Smooth muscle cell (in vitro differentiated cells): Measurements from ENCODE around the gene HRAS. TPM values are rescaled to one million over a fixed set of nuclear protein-coding genes. Genes with fewer than 3 reads are reported as not detected.

Experiments used
- DNase-seq: peaks from one replicate; lab custom pipeline; 2025; ENCODE audit not compliant: unreplicated experiment; lab: John Stamatoyannopoulos, UW
- H2AFZ ChIP-seq: fragments of 200-600 bp; sonication (generic); 2 replicates; pipeline ENCODE4 v1.6.0; 2016; ENCODE audit warnings: antibody characterized with exemption, low read depth, mild to moderate bottlenecking
- H3F3A ChIP-seq: fragments of 200-600 bp; sonication (generic); 2 replicates; pipeline ENCODE4 v1.6.0; 2017; ENCODE audit warnings: antibody characterized with exemption, low read depth
- H3K27ac ChIP-seq: fragments of 200-600 bp; sonication (generic); 2 replicates; pipeline ENCODE4 v1.5.1; 2016; ENCODE audit warnings: low read depth, mild to moderate bottlenecking
- H3K27me3 ChIP-seq: fragments of 200-600 bp; sonication (generic); 2 replicates; pipeline ENCODE4 v1.6.1; 2016; ENCODE audit warnings: low read depth, mild to moderate bottlenecking
- H3K36me3 ChIP-seq: fragments of 200-600 bp; sonication (generic); 2 replicates; pipeline ENCODE4 v1.5.1; 2016; ENCODE audit warnings: low read depth
- H3K4me1 ChIP-seq: fragments of 200-600 bp; sonication (generic); 2 replicates; pipeline ENCODE4 v1.5.1; 2016; ENCODE audit warnings: low read depth
- H3K4me2 ChIP-seq: fragments of 200-600 bp; sonication (generic); 2 replicates; pipeline ENCODE4 v1.6.0; 2016; ENCODE audit warnings: mild to moderate bottlenecking
- H3K4me3 ChIP-seq: fragments of 200-600 bp; sonication (generic); 2 replicates; pipeline ENCODE4 v1.5.1; 2016; ENCODE audit warnings: mild to moderate bottlenecking
- H3K79me2 ChIP-seq: fragments of 200-600 bp; sonication (generic); 2 replicates; pipeline ENCODE4 v1.6.0; 2016; ENCODE audit warnings: low read depth, mild to moderate bottlenecking
- H3K9ac ChIP-seq: fragments of 200-600 bp; sonication (generic); 2 replicates; pipeline ENCODE4 v1.6.0; 2016; ENCODE audit warnings: low read depth
- H3K9me3 ChIP-seq: fragments of 200-600 bp; sonication (generic); replicated peaks from 2 replicates; pipeline ENCODE4 v1.5.1; 2016; ENCODE audit warnings: low read depth
- H4K20me1 ChIP-seq: fragments of 200-600 bp; sonication (generic); 2 replicates; pipeline ENCODE4 v1.6.0; 2016; ENCODE audit warnings: low read depth
- WGBS: methylation state at CpG from one replicate; pipeline ENCODE4 v1.1.7; 2016; ENCODE audit warnings: low lambda C conversion rate; 5-methylcytosine and 5-hydroxymethylcytosine counted together
- polyA plus RNA-seq: library from polyadenylated mRNA; unstranded; fragments of >200 nt; fragmentation: Nextera tagmentation; extraction: Ambion mirVana; gene quantifications from 2 replicates; pipeline ENCODE4 v1.2.1, GENCODE V29; 2016
- total RNA-seq: library from RNA; depleted of rRNA; stranded (reverse); fragments of >200 nt; gene quantifications from 2 replicates; pipeline ENCODE4 v1.2.3, GENCODE V29; 2014
- TF ChIP-seq, protein P1 (sequence below): fragments of 200-600 bp; sonication (generic); IDR thresholded peaks from 2 replicates; pipeline ENCODE4 v1.5.1; 2017; ENCODE audit warnings: borderline replicate concordance, mild to moderate bottlenecking, antibody characterized with exemption; ENCODE audit not compliant: insufficient read depth, poor library complexity, severe bottlenecking

Gene HRAS
- total and polyA plus RNA-seq, 2 experiments from 2014 or later = 39.9 to 59.1 TPM

DNA sequence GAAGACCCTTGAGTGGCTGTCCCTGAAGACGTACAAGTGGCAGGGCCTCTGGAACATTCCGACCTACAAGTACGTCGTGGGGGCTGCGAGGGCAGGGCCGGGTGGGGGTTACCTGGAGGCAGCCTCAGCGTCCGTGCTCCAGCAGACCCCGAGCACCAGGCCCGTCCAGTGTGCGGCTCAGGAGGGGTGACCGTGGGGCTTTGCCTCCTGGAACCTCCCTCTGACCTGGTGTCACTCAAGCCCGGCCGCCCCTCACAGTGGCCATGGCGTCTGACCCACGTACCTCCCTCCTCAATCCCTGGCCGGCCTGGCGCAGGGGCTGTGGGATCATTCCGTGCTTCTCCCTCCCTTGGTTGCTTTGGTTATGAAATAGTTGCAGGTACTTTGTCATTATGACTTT is 46.8 kb downstream of the HRAS start:
- 98% methylated on average over 11 of the region's 19 CpGs for WGBS
- Histone ChIP-seq H3K36me3 (no peaks in the 10 kb centered on the region), H3F3A (peaks cover 3% of the 10 kb centered on the region), H3K9me3 (no peaks in the 10 kb centered on the region), H3K4me2 (no peak overlapping the region), H4K20me1 (no peaks in the 10 kb centered on the region), H2AFZ (no peak overlapping the region), H3K79me2 (peaks cover 5% of the 10 kb centered on the region), H3K27ac (no peak overlapping the region), H3K4me1 (no peaks in the 10 kb centered on the region), H3K27me3 (no peaks in the 10 kb centered on the region), H3K9ac (no peak overlapping the region), H3K4me3 (no peak overlapping the region)
- DNase-seq = no peak
- TF ChIP-seq, protein P1, sequence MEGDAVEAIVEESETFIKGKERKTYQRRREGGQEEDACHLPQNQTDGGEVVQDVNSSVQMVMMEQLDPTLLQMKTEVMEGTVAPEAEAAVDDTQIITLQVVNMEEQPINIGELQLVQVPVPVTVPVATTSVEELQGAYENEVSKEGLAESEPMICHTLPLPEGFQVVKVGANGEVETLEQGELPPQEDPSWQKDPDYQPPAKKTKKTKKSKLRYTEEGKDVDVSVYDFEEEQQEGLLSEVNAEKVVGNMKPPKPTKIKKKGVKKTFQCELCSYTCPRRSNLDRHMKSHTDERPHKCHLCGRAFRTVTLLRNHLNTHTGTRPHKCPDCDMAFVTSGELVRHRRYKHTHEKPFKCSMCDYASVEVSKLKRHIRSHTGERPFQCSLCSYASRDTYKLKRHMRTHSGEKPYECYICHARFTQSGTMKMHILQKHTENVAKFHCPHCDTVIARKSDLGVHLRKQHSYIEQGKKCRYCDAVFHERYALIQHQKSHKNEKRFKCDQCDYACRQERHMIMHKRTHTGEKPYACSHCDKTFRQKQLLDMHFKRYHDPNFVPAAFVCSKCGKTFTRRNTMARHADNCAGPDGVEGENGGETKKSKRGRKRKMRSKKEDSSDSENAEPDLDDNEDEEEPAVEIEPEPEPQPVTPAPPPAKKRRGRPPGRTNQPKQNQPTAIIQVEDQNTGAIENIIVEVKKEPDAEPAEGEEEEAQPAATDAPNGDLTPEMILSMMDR = no peak

GRCh38 chr11:488062-488461 is 47.3 kb downstream of the HRAS start:
- Histone ChIP-seq H3K4me2 (no peak overlapping the region), H3K79me2 (peaks cover 5% of the 10 kb centered on the region), H2AFZ (no peak overlapping the region), H3K27me3 (no peaks in the 10 kb centered on the region), H3K4me1 (no peaks in the 10 kb centered on the region), H3K36me3 (no peaks in the 10 kb centered on the region), H3K4me3 (no peak overlapping the region), H3K9ac (no peak overlapping the region), H3F3A (peaks cover under 1% of the 10 kb centered on the region), H3K27ac (no peak overlapping the region), H4K20me1 (no peaks in the 10 kb centered on the region), H3K9me3 (no peaks in the 10 kb centered on the region)
- no peak for DNase-seq
- WGBS = 94% methylated on average over 10 of the region's 25 CpGs
- TF ChIP-seq, protein P1 = no peak

- Histone ChIP-seq H3K4me1 (no peaks in the 10 kb centered on the region), H4K20me1 (no peaks in the 10 kb centered on the region), H3K9me3 (no peaks in the 10 kb centered on the region), H3K27me3 (no peaks in the 10 kb centered on the region), H3K4me2 (no peak overlapping the region), H3K36me3 (no peaks in the 10 kb centered on the region), H2AFZ (no peak overlapping the region), H3K9ac (no peak overlapping the region), H3K27ac (no peak overlapping the region), H3K79me2 (peaks cover 5% of the 10 kb centered on the region), H3F3A (no peaks in the 10 kb centered on the region), H3K4me3 (no peak overlapping the region)
- TF ChIP-seq, protein P1 = no peak
- DNase-seq = no peak
- WGBS = 95% methylated on average over 20 of the region's 22 CpGs
These were observed 47.8 kb downstream of the HRAS start for GRCh38 chr11:487571-488021.

DNA sequence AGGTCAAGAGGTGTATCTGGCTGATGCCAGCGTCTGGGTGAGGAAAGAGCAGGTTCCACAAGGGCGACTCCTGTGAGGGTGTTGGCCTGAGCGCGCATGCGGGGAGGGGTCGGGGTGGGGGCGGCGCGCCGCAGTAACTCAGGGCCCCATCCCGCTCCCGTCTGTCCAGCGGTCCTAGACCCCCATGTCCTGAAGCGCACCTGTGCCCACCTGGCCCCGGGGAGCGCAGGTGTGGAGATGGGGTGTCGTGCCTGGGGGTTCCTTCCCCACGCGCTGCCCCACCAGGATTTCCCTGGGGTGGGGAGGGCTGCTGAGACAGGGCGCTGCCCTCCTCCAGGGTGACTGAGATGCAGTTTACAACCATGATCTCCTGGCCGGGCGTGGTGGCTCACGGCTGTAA is 49.2 kb downstream of the HRAS start:
- WGBS = 98% methylated on average over 23 of the region's 23 CpGs
- H3K4me3 ChIP-seq = no peak overlapping the region
- H3K36me3 ChIP-seq = no peaks in the 10 kb centered on the region
- DNase-seq = no peak
- no peaks in the 10 kb centered on the region for H3K9me3 ChIP-seq
- no peak overlapping the region for H3K9ac ChIP-seq
- peaks cover 10% of the 10 kb centered on the region for H3K79me2 ChIP-seq
- no peaks in the 10 kb centered on the region for H3K27me3 ChIP-seq
- H3K27ac ChIP-seq = no peak overlapping the region
- no peaks in the 10 kb centered on the region for H4K20me1 ChIP-seq
- no peaks in the 10 kb centered on the region for H3F3A ChIP-seq
- no peaks in the 10 kb centered on the region for H3K4me1 ChIP-seq
- H3K4me2 ChIP-seq = no peak overlapping the region
- TF ChIP-seq, protein P1 = no peak
- no peak overlapping the region for H2AFZ ChIP-seq
